Measurements from ENCODE around the gene HMCN1.
"Not testable (repeated sequence)": the region's sequence is repeated elsewhere in the genome, so short reads cannot be mapped to it uniquely, and the experiment has no call there.

Gene HMCN1

DNA sequence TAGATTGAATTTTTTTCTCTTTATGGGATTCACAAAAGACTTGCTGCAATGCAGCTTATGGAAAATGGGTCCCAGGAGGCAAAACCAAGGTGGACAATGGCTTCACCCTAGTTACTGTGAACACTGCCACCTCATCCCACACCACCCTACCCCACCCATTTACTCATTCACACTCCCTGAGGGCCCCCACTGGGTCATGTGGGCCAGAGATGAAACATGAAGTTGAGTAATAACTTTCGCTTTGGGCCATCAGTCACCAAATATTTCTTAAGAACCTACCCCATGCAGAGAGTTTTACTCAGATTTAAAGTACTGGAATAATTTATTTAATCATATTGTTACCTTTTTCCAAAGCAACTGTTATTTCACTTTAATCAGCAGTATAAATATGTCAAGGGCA is 449.0 kb downstream of the HMCN1 start:
- TF ChIP-seq CSDC2 (CRISPR knock-in tag; IDR thresholded peaks at IDR 0.05) (no peak), OSR1 (CRISPR knock-in tag; IDR thresholded peaks at IDR 0.05) (no peak; the same call in 1 of the 2 replicates)

GRCh38 chr1:186183970-186184628 is 449.9 kb downstream of the HMCN1 start:
- peak; percentile 47 for ATAC-seq
- peak; percentile 9; the same call in 1 of the 2 replicates for TF ChIP-seq TOX (CRISPR knock-in tag; IDR thresholded peaks at IDR 0.05; ENCODE audit: borderline replicate concordance)
- no peak for TF ChIP-seq CSRNP3 (CRISPR knock-in tag; IDR thresholded peaks at IDR 0.05)
- peak; percentile 59; the same call in 1 of the 2 replicates for TF ChIP-seq ZC3H10 (CRISPR knock-in tag; IDR thresholded peaks at IDR 0.05)

More for the DNA sequence above, 449.0 kb downstream of the HMCN1 start:
- ATAC-seq, result no peak

GRCh38 chr1:186186251-186186650 is 452.1 kb downstream of the HMCN1 start:
- not testable (repeated sequence) for ATAC-seq

DNA sequence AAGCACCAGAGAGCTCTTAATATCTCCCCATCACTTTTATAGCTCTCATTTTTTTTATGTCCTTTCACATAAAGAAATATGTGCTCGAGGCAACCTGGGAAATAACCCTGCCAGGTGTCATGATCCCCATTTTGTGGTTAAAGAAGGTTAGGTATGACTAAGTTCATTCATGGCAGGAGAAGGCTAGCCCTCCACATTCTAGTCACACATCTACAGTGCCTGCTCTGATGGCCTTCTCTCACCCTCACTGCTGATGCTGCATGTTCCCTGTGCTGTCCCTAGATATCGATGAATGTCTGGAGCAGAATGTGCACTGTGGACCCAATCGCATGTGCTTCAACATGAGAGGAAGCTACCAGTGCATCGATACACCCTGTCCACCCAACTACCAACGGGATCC is 453.4 kb downstream of the HMCN1 start:
- TF ChIP-seq ISL1 (CRISPR knock-in tag; IDR thresholded peaks at IDR 0.05) (no peak), RARB (CRISPR knock-in tag; IDR thresholded peaks at IDR 0.05) (no peak), ARNTL (CRISPR knock-in tag; IDR thresholded peaks at IDR 0.05; ENCODE audit: borderline replicate concordance, low read depth) (no peak), PATZ1 (CRISPR knock-in tag; IDR thresholded peaks at IDR 0.05; ENCODE audit: borderline replicate concordance) (no peak), BACH2 (CRISPR knock-in tag; IDR thresholded peaks at IDR 0.05; ENCODE audit: borderline replicate concordance) (no peak), ZC3H10 (CRISPR knock-in tag; IDR thresholded peaks at IDR 0.05) (no peak), ZFP3 (CRISPR knock-in tag; IDR thresholded peaks at IDR 0.05) (no peak), CSRNP3 (CRISPR knock-in tag; IDR thresholded peaks at IDR 0.05) (no peak), ZNF565 (CRISPR knock-in tag; conservative IDR thresholded peaks at IDR 0.05; ENCODE audit: low read depth) (no peak)
- TF ChIP-seq, protein P1, sequence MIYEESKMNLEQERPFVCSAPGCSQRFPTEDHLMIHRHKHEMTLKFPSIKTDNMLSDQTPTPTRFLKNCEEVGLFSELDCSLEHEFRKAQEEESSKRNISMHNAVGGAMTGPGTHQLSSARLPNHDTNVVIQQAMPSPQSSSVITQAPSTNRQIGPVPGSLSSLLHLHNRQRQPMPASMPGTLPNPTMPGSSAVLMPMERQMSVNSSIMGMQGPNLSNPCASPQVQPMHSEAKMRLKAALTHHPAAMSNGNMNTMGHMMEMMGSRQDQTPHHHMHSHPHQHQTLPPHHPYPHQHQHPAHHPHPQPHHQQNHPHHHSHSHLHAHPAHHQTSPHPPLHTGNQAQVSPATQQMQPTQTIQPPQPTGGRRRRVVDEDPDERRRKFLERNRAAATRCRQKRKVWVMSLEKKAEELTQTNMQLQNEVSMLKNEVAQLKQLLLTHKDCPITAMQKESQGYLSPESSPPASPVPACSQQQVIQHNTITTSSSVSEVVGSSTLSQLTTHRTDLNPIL (CRISPR knock-in tag; IDR thresholded peaks at IDR 0.05; ENCODE audit: low read depth), result no peak
- TF ChIP-seq, protein P2, sequence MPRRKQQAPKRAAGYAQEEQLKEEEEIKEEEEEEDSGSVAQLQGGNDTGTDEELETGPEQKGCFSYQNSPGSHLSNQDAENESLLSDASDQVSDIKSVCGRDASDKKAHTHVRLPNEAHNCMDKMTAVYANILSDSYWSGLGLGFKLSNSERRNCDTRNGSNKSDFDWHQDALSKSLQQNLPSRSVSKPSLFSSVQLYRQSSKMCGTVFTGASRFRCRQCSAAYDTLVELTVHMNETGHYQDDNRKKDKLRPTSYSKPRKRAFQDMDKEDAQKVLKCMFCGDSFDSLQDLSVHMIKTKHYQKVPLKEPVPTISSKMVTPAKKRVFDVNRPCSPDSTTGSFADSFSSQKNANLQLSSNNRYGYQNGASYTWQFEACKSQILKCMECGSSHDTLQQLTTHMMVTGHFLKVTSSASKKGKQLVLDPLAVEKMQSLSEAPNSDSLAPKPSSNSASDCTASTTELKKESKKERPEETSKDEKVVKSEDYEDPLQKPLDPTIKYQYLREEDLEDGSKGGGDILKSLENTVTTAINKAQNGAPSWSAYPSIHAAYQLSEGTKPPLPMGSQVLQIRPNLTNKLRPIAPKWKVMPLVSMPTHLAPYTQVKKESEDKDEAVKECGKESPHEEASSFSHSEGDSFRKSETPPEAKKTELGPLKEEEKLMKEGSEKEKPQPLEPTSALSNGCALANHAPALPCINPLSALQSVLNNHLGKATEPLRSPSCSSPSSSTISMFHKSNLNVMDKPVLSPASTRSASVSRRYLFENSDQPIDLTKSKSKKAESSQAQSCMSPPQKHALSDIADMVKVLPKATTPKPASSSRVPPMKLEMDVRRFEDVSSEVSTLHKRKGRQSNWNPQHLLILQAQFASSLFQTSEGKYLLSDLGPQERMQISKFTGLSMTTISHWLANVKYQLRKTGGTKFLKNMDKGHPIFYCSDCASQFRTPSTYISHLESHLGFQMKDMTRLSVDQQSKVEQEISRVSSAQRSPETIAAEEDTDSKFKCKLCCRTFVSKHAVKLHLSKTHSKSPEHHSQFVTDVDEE (CRISPR knock-in tag; IDR thresholded peaks at IDR 0.05), result no peak
- peak; percentile 24; the same call in 2 of the 3 replicates for ATAC-seq

DNA sequence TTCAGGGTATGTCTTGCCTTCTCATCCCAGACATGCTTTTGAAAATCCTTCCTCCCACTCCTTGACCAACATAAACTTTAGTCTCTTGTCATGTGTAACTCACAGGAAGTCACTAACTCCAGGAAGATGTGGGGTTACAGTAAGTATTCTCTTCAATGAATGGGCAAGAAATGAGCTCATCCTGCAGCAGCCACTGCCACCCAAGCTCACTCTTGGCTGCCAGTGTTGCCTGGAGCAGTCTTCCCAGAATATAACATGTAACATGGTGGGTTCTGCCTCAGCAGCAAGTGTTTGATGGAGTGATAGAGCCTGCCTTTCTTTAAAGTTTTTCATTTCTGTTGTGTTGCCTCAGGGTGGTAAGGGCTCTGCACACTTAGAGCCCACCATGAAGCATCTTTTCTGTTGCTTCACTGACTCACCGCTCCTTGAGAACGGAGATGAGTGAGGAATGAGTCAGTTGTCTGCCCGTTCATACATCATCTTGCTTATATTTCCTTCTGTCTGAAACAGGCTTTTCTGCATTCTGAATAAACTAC is 453.9 kb downstream of the HMCN1 start:
- ATAC-seq, result peak; percentile 83

More for the DNA sequence above, 453.9 kb downstream of the HMCN1 start:
- TF ChIP-seq ZC3H10 (CRISPR knock-in tag; IDR thresholded peaks at IDR 0.05) (0 out of 2 replicates have a peak, but pooled peaks have one; percentile 5), ZFP30 (CRISPR knock-in tag; IDR thresholded peaks at IDR 0.05) (no peak)
